ENCODE data around the gene SLC27A3.
A peak's percentile ranks its signal among the peaks of the same experiment; 100 is the strongest.
"Not testable (repeated sequence)": the region's sequence is repeated elsewhere in the genome, so short reads cannot be mapped to it uniquely, and the experiment has no call there.

SLC27A3 gene

DNA sequence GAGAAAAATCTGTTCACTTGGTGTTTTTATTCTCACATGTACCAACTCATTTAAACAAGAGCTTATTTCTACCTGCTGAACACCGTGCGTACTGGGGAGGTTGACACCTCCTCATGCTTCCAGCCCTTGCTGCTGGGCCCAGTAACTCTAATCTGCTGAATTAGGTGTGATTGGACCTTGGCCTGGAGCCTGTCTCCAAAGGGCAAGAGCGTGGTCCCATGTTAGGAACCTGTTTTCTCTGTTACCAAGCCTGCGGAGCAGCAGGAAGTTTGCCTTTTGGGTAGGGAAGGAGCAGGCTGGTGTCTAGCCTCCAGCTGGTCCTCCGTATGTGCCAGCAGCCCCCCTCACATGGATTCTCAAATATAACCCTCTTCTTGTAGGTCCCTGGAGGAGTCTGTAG, 10.9 kb upstream of the SLC27A3 start:
- no peak for DNase-seq

DNA sequence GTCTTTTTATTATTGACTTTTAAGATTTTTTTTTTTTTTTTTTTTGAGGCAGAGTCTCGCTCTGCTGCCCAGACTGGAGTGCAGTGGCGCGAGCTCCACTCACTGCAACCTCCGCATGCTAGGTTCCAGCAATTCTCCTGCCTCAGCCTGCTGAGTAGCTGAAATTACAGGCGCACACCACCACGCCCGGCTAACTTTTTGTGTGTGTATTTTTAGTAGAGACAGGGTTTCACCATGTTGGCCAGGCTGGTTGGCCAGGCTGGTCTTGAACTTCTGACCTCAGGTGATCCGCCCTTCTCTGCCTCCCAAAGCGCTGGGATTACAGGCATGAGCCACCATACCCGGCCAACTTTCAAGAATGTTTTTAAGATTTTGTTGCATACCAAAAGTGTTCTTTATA, 8.5 kb upstream of the SLC27A3 start:
- not testable (repeated sequence) for DNase-seq

DNA sequence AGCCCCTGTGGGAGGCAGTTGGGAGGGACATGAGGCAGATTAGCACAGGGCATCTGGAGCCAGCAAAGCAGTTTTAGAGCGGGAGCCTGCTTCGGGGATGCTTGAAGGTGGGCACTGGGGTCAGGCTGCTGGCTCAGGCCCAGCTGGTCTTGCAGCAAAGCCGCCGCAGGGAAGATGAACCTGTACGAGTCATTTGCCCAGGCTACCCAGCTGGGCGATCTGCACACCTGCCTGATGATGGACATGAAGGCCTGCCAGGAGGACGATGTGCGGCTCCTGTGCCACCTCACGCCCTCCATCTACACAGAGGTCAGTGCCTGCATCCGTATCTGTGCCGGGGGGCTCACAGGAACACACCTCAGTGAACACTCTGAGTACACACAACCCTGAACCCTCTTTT, 7.7 kb upstream of the SLC27A3 start:
- DNase-seq = no peak

DNA sequence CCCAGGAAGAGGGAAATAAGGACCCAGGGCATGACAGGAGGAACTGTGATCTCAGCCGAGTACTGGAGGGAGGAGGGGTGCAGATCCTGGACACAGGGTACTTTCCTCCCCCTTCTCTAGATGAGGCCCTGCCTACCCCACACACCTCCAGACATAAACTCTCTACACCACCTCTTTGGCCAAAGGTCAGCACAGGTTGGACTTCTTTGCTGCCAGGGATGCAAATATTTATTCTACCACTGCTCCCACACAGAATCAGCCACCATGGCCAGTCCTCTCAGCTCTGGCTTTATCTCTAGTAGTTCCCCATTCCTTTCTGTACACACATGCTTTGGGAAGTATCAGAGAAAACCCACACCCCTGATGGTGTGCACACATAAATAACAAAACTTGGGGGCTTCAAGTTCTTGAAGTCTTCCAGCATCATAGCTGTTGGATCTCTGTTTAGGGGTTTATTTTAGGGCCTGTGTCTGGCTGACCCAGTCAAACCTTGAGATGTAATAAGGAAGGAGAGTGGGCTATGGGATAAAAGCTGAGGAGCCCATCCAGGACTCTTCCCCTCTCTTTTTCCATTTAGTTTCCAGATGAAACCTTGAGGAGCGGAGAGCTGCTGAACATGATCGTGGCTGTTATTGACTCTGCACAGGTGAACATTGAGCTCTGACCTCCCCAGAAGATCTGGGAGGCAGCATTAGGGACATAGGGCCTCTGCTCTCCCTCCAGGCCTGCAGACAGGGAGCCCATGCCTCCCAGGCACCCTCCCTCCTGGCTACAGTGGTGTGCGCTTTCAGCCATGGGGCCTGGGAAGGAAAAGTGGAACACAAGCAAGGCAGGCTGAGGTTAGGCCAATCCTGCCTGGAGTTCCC, 6.7 kb upstream of the SLC27A3 start:
- no peak for DNase-seq

DNA sequence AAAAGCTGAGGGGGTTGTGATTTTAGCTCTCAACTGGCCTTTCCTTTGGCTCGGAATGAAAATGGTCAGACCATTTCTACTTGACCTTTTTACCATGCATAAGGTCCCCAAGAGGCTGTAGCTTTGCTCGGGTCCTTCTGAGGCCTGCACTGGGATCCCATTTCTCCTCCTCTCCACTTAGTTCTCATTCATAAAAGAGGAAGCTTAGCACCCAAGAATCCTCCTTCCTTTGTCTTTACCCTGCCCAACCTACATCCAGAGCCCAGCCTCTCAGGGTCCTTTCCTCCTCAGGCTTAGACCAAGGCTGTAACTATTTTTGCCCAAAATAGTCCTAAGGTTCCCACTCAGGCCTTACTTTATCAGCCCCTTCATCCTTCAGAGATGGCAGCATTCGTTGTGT, 6.0 kb upstream of the SLC27A3 start:
- no peak for DNase-seq

DNA sequence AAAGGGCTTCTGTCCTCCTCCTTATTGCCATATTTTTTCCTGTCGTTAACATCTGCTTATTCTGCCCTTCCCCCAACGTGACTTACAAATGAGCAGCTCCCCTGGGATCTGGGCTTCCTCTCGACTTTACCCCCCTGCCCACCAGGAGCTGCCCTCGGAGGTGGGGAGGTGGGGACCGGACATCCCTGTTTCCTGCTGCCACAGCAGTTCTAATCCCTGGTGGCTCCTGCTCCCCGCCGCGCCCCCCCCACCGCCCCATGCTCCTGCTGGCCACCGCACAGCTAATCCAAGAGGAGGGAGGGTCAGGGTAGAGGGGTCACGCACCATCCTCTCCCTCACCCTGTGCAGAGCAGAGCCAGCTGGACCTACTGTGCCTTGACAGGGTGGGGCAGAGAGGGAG, 4.4 kb upstream of the SLC27A3 start:
- DNase-seq = no peak

DNA sequence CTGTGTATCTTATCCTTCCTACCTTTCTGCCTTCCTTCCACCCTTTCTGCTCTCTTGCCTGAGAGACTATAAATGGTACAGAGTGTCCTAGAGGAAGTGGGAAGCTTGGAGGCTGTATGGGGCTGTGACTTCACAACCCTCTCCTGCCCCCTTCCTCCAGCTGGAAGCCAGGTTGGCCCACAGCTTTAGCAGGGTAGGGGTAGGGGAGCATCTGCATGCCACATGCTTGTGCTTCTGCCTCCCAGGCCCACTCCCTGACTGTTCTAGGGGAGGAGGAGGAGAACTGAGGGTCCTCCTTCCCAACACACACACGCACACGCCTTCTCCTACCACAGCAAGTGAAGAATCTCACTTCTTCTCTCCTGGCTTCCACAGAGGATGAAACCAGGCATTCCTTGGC, 3.9 kb upstream of the SLC27A3 start:
- no peak for DNase-seq

DNA sequence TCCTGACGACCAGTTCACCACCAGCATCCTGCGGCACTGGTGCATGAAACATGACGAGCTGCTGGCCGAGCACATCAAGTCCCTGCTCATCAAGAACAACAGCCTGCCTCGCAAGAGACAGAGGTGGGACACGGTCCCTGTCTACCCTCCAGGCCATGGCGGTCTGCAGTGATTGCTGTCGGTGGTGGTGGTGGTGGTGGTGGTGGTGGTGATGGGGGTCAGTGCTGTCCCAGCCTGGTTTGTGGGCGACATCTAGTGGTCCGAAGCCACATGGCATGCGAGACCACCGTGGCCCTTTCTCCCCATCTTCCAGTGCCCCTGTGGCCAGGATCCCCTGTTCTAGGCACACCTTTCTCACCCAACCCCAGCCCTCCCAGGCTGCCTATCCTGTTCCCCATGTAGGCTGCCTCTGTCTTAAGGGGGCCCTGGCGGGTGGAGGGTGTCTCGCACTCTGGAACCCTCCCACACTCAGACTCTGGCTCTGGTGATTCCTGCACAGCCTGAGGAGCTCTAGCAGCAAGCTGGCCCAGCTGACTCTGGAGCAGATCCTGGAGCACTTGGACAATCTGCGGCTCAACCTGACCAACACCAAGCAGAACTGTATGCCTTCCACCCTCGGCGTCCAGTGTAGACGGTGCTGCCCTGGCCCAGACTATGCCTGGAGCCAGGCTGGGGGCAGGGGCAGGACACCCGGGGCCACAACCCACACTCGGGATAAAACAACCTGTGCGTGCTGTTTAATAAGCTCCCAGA, 3.2 kb upstream of the SLC27A3 start:
- DNase-seq = no peak

DNA sequence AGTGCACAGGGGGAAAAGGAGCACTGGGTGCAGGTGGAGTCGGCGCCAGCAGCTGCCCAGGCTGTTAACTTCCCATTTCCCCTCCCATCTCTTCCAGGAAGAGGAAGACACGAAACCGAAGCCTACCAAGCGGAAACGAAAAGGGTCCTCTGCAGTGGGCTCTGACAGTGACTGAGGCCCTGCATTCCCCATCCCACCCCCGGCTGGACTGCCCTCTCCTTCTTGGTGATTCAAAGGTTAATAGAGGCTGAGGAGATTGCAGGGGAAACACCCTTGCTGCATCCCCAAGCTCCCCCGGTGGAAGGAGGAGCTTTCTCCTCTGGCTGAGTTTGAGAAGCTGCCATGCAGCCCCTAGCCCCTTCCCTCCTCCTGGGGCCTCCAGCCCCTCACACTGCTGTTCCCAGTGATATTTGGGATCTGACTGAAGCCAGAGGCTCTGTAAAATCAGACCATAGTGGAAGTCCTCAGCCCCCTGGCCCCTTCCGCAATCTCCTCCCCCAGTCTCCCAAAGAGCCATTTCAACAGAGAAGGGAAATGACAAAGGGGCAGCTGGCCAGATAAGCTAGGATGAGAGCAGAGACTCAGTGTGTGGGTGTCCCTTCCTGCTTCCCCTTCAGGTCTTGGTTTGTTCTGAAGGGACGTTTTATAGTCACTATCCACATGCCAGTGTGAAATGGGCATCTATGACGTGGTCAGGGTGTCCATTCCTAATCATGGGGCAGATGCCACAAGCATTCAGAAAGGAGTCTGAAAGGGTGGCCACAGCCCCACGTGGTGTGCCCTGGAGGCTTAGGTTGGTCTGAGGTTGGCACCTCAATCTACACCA, 1.9 kb upstream of the SLC27A3 start:
- DNase-seq = no peak

DNA sequence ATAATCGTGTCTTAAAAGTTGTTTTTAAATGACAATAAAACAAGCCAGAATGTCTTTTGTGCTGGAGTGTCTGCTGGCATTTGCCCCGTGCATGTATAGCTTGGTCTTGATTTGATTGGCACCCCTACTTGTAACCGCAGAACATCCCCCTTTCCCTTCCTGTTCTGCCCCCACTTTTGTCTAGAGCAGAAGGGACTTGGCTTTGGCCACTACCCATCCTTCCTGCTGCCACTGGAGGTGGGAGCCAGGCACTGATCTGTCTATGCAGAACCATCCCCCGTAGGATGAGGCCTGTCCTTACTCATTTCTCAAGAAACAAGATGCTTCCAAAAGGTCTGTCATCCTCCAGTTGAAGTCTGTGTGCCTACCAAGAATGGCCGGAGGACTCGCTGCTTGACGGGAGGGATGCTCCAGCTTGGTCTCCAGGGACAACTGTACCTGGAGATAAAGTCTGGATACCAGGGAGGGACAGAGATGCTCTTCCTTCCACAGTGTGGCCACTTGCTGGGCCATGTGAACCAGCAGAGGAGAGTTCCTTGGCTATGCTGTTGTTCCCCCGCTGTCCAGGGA, 1.1 kb upstream of the SLC27A3 start:
- no peak for DNase-seq

DNA sequence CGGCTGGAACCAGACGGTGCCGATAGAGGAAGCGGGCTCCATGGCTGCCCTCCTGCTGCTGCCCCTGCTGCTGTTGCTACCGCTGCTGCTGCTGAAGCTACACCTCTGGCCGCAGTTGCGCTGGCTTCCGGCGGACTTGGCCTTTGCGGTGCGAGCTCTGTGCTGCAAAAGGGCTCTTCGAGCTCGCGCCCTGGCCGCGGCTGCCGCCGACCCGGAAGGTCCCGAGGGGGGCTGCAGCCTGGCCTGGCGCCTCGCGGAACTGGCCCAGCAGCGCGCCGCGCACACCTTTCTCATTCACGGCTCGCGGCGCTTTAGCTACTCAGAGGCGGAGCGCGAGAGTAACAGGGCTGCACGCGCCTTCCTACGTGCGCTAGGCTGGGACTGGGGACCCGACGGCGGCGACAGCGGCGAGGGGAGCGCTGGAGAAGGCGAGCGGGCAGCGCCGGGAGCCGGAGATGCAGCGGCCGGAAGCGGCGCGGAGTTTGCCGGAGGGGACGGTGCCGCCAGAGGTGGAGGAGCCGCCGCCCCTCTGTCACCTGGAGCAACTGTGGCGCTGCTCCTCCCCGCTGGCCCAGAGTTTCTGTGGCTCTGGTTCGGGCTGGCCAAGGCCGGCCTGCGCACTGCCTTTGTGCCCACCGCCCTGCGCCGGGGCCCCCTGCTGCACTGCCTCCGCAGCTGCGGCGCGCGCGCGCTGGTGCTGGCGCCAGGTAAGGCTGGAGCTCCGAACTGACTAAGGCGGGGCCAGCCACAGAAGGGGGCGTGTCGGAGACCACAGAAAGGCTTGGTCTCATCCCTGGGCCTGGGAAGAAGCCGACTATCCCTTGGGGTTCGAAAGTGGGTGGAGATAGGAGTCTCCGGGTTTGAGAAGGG, 486 bp downstream of the SLC27A3 start:
- DNase-seq = peak; percentile 49

DNA sequence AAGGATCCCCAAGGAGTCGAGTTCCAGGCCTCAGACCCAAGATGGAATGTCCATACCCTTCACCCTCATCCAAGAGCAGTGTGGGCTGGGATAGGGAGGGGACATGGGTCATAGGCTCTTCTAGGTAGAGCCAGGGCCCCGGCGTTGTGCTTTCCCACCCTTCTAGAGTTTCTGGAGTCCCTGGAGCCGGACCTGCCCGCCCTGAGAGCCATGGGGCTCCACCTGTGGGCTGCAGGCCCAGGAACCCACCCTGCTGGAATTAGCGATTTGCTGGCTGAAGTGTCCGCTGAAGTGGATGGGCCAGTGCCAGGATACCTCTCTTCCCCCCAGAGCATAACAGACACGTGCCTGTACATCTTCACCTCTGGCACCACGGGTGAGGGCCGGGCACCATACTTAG, 1.1 kb downstream of the SLC27A3 start:
- DNase-seq = no peak

DNA sequence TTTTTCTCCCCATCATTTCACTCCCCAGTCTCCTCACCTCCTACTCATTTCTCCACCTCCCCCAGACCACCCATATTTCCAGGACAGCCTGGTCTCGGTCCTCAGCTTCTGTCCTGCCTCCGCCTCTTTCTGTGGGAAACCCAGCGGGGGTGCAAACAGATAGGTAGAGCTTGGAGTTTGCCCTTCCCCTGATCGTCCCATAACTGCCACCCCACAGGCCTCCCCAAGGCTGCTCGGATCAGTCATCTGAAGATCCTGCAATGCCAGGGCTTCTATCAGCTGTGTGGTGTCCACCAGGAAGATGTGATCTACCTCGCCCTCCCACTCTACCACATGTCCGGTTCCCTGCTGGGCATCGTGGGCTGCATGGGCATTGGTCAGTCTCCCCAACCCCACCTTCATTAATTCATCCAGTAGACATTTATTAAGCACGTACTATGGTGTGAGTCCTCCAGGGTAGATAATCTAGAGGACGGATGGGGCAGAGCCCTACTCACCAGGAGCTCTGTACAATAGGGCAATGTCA, 1.7 kb downstream of the SLC27A3 start:
- DNase-seq = no peak

DNA sequence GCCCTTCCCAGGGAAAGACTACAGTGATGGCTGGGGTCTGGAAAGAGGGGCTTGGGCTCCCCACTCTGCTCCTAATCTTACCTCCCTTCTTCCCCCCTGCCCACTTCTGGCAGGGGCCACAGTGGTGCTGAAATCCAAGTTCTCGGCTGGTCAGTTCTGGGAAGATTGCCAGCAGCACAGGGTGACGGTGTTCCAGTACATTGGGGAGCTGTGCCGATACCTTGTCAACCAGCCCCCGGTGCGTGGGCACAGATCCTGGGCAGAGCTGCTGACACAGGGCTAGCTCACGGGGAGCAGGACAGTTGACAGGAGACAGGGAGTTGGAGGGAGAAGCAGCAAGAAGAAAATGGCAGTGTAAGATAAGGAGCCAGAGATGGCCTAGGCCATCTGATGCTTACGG, 2.4 kb downstream of the SLC27A3 start:
- DNase-seq = no peak

DNA sequence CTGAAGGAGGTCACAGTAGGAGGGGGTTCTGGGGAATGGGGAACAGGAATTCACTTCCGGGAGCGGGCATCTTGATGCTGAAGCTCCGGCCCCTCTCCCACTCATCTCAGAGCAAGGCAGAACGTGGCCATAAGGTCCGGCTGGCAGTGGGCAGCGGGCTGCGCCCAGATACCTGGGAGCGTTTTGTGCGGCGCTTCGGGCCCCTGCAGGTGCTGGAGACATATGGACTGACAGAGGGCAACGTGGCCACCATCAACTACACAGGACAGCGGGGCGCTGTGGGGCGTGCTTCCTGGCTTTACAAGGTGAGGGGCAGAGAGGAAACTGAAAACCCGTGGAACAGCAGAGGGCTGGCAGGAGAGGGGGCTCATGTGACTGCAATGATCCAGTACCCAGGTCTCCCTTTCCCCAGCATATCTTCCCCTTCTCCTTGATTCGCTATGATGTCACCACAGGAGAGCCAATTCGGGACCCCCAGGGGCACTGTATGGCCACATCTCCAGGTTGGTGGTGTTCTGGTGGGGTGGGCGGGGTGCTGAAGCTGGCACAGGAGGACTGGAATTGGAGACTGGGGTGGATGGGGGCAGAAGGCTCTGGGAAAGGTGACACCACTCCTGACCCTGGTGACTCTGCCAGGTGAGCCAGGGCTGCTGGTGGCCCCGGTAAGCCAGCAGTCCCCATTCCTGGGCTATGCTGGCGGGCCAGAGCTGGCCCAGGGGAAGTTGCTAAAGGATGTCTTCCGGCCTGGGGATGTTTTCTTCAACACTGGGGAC, 3.0 kb downstream of the SLC27A3 start:
- DNase-seq = no peak

DNA sequence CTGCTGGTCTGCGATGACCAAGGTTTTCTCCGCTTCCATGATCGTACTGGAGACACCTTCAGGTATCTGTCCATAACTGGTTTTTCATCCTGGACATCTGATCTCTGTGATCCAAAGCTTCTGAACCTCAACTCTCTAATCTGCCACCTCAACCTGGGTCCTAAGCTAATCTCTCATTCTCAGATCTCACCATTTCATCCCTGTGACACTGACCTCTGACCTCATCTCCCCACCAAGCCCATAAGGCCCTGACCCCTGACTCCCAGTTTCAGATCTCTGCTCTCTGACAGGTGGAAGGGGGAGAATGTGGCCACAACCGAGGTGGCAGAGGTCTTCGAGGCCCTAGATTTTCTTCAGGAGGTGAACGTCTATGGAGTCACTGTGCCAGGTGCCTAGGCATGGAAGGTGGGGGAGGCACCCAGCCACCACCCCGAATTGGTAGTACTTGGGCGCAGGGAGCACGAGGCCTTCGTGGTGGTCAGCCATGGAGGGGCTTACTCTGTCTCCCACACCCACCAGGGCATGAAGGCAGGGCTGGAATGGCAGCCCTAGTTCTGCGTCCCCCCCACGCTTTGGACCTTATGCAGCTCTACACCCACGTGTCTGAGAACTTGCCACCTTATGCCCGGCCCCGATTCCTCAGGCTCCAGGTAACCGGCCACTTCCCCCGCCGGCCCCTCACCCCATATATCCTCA, 3.8 kb downstream of the SLC27A3 start:
- no peak for DNase-seq

DNA sequence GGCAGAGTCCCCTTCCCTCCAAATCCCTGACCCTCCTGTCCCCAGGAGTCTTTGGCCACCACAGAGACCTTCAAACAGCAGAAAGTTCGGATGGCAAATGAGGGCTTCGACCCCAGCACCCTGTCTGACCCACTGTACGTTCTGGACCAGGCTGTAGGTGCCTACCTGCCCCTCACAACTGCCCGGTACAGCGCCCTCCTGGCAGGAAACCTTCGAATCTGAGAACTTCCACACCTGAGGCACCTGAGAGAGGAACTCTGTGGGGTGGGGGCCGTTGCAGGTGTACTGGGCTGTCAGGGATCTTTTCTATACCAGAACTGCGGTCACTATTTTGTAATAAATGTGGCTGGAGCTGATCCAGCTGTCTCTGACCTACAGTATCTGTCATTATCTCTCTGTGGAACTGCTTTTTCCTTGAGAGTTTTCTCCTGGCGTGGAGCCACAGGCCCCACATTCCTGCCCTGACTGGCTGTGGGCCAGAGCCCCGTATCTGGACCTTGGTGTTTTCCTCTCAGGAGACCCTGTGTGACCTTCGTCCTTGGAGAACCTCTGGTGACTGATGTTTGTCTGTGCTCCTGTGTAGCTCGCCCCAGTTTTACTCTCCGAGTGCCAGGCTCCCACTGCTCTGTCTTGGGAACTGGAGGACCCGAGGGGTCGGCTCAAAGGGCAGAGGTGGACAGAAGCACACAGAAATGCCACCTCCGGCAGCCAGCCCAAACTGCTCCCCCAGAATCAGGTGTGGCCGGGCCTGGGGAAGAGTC, 4.8 kb downstream of the SLC27A3 start:
- no peak for DNase-seq

DNA sequence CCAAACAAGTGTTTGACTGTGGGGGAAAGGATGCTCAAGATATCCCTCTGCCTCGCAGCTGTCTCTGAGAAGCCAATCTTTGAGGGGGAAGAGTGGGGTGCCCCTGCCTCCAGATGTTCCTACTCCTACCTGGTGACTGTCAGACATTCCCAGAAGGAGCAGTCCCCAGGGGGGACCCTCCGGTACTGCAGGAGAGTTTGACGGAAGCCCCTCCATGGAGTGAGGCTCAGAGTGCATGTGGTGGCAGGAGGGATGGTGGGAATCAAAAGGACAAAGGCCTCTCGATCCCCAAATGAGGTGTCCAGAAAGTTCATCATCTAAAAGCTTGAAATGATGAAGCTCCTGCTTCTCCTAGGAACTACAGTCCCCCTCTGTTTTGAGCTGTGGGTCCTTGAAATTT, 5.3 kb downstream of the SLC27A3 start:
- no peak for DNase-seq

DNA sequence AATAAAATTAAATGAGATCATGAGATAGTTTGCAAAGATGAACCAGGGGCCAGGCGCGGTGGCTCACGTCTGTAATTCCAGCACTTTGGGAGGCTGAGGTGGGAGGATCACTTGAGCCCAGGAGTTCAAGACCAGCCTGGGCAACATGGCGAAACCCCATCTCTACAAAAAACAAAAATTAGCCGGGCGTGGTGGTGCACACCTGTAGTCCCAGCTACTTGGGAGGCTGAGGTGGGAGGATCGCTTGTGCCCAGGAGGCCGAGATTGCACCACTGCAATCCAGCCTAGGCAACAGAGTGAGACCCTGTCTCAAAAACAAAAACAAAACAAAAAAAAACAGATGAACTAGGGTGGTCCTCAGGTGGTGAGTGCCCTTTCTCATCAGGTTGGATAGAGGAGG, 7.4 kb downstream of the SLC27A3 start:
- not testable (repeated sequence) for DNase-seq
